ENCODE data around the gene PHACTR3. TPM values are rescaled to one million over a fixed set of nuclear protein-coding genes. Genes with fewer than 3 reads are reported as not detected.

PHACTR3 gene
- total RNA-seq, 1 experiment from 2014 or later, result 0.10 TPM

DNA sequence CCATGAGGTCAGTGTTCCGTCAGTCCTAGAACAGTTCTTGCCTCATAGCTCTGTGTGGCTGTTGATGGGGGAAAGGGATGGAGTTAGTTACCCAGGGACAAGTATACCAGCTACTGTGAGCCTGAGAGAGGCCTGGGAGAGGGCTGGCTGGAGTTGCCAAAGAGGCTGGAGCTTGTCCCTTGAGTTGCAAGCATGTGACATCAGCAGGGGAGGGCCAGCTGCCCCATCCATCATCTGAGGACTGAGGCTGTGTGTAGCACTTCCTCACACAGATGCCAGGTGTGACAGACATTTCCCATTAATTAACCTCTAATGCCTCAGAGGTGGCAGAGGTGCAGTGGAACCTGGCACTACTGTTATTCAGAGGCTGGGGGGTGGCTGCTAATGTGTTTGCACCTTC, 131.6 kb downstream of the PHACTR3 start:
- TF ChIP-seq SIN3A (IDR thresholded peaks at IDR 0.05; ENCODE audit: borderline replicate concordance, insufficient read depth, low read depth, low read length), result no peak
- no peak for TF ChIP-seq TCF7L2 (IDR thresholded peaks at IDR 0.05; ENCODE audit: low read depth, low read length)
- TF ChIP-seq, protein P1, sequence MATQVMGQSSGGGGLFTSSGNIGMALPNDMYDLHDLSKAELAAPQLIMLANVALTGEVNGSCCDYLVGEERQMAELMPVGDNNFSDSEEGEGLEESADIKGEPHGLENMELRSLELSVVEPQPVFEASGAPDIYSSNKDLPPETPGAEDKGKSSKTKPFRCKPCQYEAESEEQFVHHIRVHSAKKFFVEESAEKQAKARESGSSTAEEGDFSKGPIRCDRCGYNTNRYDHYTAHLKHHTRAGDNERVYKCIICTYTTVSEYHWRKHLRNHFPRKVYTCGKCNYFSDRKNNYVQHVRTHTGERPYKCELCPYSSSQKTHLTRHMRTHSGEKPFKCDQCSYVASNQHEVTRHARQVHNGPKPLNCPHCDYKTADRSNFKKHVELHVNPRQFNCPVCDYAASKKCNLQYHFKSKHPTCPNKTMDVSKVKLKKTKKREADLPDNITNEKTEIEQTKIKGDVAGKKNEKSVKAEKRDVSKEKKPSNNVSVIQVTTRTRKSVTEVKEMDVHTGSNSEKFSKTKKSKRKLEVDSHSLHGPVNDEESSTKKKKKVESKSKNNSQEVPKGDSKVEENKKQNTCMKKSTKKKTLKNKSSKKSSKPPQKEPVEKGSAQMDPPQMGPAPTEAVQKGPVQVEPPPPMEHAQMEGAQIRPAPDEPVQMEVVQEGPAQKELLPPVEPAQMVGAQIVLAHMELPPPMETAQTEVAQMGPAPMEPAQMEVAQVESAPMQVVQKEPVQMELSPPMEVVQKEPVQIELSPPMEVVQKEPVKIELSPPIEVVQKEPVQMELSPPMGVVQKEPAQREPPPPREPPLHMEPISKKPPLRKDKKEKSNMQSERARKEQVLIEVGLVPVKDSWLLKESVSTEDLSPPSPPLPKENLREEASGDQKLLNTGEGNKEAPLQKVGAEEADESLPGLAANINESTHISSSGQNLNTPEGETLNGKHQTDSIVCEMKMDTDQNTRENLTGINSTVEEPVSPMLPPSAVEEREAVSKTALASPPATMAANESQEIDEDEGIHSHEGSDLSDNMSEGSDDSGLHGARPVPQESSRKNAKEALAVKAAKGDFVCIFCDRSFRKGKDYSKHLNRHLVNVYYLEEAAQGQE (IDR thresholded peaks at IDR 0.05; ENCODE audit: insufficient read depth in 1 of 2, low read depth in 2 of 2, low read length in 1 of 2), result no peak
- TF ChIP-seq, protein P2, sequence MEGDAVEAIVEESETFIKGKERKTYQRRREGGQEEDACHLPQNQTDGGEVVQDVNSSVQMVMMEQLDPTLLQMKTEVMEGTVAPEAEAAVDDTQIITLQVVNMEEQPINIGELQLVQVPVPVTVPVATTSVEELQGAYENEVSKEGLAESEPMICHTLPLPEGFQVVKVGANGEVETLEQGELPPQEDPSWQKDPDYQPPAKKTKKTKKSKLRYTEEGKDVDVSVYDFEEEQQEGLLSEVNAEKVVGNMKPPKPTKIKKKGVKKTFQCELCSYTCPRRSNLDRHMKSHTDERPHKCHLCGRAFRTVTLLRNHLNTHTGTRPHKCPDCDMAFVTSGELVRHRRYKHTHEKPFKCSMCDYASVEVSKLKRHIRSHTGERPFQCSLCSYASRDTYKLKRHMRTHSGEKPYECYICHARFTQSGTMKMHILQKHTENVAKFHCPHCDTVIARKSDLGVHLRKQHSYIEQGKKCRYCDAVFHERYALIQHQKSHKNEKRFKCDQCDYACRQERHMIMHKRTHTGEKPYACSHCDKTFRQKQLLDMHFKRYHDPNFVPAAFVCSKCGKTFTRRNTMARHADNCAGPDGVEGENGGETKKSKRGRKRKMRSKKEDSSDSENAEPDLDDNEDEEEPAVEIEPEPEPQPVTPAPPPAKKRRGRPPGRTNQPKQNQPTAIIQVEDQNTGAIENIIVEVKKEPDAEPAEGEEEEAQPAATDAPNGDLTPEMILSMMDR (IDR thresholded peaks at IDR 0.05), result no peak
- TF ChIP-seq POLR2AphosphoS5 (IDR thresholded peaks at IDR 0.05; ENCODE audit: low read depth, low read length), result no peak
- Histone ChIP-seq H3K36me3 (ENCODE audit: control insufficient read depth, insufficient read depth, low read length) (no peaks in the 10 kb centered on the region), H3K27ac (ENCODE audit: low read length) (no peak overlapping the region), H3K4me1 (ENCODE audit: control insufficient read depth, insufficient read depth, low read length) (no peaks in the 10 kb centered on the region), H3K4me3 (ENCODE audit: low read depth in 2 of 2, low read length in 2 of 2) (no peak overlapping the region), H3K9me3 (ENCODE audit: control insufficient read depth, insufficient read depth, low read depth, low read length) (no peaks in the 10 kb centered on the region), H3K27me3 (ENCODE audit: control insufficient read depth, insufficient read depth, low read length) (peaks cover 6% of the 10 kb centered on the region)
- CTCF ChIA-PET, result no interaction called here
- no TSS peak for BruUV-seq (replicated peaks)
- in situ Hi-C loops (cut with HindIII; ENCODE audit: low pct_unique_long_range_greater_than_20kb, low sequenced_read_pairs) (no loop called here), intact Hi-C loops (cut with micrococcal nuclease; ENCODE audit: unreplicated experiment) (no loop called here)
- POLR2A ChIA-PET, result no interaction called here
- no peak for DNase-seq (ENCODE audit: low read depth, low spot score)
- no peak for ATAC-seq

DNA sequence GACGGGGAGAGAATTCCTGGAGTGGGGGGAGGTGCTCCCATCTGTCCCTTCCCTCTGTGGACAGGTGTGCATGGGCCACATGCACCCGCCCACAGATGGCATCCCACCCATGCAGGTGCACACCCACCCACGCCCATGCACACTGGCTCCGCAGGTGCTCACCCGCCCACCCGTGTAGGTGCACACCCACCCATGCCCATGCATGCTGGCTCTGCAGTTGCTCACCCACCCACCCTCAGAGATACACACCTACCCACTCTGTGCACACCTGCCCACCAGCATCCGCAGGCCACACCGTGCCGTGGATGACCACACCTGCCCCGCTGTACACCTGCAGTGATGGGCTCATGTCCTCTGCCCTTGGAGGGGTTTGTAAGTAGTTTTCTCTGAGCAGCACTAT, 132.0 kb downstream of the PHACTR3 start:
- BruUV-seq (replicated peaks), result no TSS peak
- Histone ChIP-seq H3K4me1 (ENCODE audit: control insufficient read depth, insufficient read depth, low read length) (no peaks in the 10 kb centered on the region), H3K36me3 (ENCODE audit: control insufficient read depth, insufficient read depth, low read length) (no peaks in the 10 kb centered on the region), H3K9me3 (ENCODE audit: control insufficient read depth, insufficient read depth, low read depth, low read length) (no peaks in the 10 kb centered on the region), H3K27me3 (ENCODE audit: control insufficient read depth, insufficient read depth, low read length) (peaks cover 6% of the 10 kb centered on the region), H3K4me3 (ENCODE audit: low read depth in 2 of 2, low read length in 2 of 2) (no peak overlapping the region), H3K27ac (ENCODE audit: low read length) (no peak overlapping the region)
- TF ChIP-seq, protein P1 (IDR thresholded peaks at IDR 0.05; ENCODE audit: insufficient read depth in 1 of 2, low read depth in 2 of 2, low read length in 1 of 2), result no peak
- TF ChIP-seq, protein P2 (IDR thresholded peaks at IDR 0.05), result no peak
- no peak for TF ChIP-seq SIN3A (IDR thresholded peaks at IDR 0.05; ENCODE audit: borderline replicate concordance, insufficient read depth, low read depth, low read length)
- no peak for TF ChIP-seq POLR2AphosphoS5 (IDR thresholded peaks at IDR 0.05; ENCODE audit: low read depth, low read length)
- no peak for TF ChIP-seq TCF7L2 (IDR thresholded peaks at IDR 0.05; ENCODE audit: low read depth, low read length)
- intact Hi-C loops (cut with micrococcal nuclease; ENCODE audit: unreplicated experiment), result no loop called here
- CTCF ChIA-PET, result no interaction called here
- in situ Hi-C loops (cut with HindIII; ENCODE audit: low pct_unique_long_range_greater_than_20kb, low sequenced_read_pairs), result no loop called here
- ATAC-seq (no peak), DNase-seq (ENCODE audit: low read depth, low spot score) (no peak)
- POLR2A ChIA-PET, result no interaction called here
